Duodenal mucosa (tissue), 2 donors: Measurements from ENCODE around the gene TTC6.
"Not testable (repeated sequence)": the region's sequence is repeated elsewhere in the genome, so short reads cannot be mapped to it uniquely, and the experiment has no call there.

Source experiments
- H3K27ac ChIP-seq: one replicate; pipeline ENCODE4 v1.7.0; 2013; ENCODE audit warnings: low read depth, low read length
- H3K27me3 ChIP-seq, 2 donors: one replicate each; pipeline ENCODE4 v1.7.0; 2013; ENCODE audit warnings: low read length in 2 of 2, control low read depth in 1 of 2; ENCODE audit not compliant: insufficient read depth in 2 of 2, control insufficient read depth in 1 of 2
- H3K36me3 ChIP-seq, 2 donors: one replicate each; pipeline ENCODE4 v1.7.0; 2013; ENCODE audit warnings: low read length in 2 of 2, control low read depth in 1 of 2; ENCODE audit not compliant: insufficient read depth in 2 of 2, control insufficient read depth in 1 of 2
- H3K4me1 ChIP-seq, 2 donors: one replicate each; pipeline ENCODE4 v1.7.0; 2013; ENCODE audit warnings: low read length in 2 of 2, control low read depth in 1 of 2; ENCODE audit not compliant: insufficient read depth in 2 of 2, control insufficient read depth in 1 of 2
- H3K4me3 ChIP-seq, 2 donors: one replicate each; pipeline ENCODE4 v1.7.0; 2013; ENCODE audit warnings: low read length in 2 of 2, low read depth in 1 of 2
- H3K9ac ChIP-seq, 2 donors: one replicate each; pipeline ENCODE4 v1.7.0; 2013; ENCODE audit warnings: low read length in 2 of 2, low read depth in 1 of 2
- H3K9me3 ChIP-seq, 2 donors: one replicate each; pipeline ENCODE4 v1.7.0; 2013; ENCODE audit warnings: low read length in 2 of 2, control low read depth in 1 of 2; ENCODE audit not compliant: control insufficient read depth in 1 of 2

Gene TTC6, protein sequence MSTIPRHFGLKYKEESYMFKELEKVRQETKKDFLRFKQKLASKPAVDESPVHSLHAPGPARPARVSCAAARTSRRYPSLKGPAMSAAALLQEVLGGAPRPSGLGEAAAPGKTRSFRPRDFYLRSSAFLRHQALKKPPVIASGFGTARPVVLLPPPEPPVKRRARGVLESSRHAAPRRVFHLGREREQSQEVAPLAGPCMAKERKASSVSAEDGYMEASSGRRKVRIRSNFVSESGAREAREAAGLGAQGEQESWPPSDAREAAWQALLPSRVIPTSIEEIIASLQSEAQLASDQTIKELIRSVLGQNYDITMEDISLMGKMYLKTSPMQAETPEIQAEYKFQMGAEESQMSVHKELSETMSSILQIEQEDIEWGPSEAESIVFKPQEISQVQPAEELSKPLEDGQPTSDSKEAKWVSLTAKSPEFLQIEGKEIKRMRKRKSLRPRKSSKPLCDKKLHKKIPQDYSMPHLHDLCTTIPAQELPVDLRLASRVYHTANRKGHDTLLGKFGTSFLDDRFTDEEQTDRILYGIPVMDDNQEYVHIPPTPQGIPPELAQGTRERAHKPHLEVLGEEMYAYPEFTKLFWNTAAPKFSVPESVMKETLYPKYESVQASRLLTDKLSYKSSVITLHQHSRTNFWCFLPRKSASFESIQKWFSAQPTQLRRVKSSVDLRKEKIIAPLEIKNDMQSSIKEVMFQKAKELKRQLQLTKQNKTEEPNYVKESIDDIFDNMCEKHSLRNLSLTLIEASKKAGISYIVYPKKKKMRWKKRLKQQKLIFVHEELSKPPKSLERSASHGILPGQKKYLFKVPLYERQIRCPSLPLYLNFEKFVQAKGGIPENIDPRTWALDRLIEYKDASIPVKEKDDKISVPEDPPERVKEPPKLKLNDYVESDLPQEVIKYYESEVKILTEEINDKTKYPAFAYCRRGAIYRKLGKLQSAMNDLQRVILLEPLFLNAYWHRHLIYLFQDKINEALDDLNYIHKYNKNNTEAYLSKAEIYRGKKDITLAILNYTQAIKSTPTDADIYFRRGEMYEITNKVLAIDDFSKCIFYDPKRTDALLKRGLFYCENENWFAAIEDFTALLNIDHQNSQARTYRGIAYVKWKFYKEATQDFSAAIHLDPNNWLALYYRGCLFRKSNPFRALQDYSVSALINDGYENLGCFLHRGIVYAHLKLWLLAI (N-terminal part only)

DNA sequence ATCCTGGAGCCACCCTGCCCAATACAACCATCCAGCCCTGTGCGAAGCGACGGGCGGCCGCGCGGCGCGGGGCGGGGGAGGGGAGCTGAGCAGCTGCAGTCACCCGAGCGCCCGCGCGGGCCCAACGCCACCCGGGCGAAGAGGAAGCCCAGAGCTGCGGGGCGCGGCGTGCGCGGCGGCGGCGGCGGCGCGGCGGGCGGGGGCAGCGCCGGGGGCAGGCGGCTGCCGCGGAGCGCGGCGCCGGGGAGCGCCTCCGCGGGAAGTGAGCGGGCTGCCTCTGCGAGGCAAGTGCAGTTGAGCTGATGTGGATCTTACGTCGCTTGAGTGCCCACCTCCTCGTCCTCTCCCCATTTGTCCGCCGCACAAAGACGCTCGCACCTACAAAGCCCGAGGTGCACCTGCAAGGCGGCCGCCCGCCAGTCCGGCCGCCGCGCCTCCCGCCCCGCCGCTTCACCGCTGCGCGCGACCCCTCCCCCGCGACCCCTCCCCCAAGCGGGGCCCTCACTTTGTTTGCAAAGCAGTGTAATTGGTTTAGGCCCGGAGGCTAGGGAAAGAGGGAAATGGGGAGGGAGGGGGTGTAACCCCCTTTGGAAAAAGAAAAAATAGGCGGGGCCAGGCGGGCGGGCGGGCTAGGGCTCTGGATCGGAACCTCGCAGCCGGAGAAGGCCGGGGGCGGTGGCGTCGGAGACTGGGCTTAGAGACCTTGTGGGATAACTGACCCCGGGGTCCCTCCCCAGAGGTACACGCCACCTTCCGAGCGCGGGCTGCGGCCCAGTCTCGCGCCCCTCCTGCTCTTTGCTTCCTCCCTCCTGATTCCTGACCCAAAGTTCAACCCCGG is at the start of gene TTC6, which contains the start of gene FOXA1:
TSS of gene TTC6 (plus strand) at position 659 of the 838 bp plus-strand sequence. CDS start 26,436 bp downstream, outside the sequence.
TSS of gene FOXA1 (minus strand) at position 279 of the 838 bp plus-strand sequence. CDS start at position 2, 277 bp downstream.
- Histone ChIP-seq H3K4me1 (peaks cover 0 to 12% of the 10 kb centered on the region in 2 donors), H3K9ac (peak within 1 kb of the TSS; percentile 49 to 85), H3K4me3 (peak within 1 kb of the TSS; percentile 76 to 84), H3K36me3 (no peaks in the 10 kb centered on the region), H3K27ac (peak within 1 kb of the TSS; percentile 75), H3K9me3 (no peaks in the 10 kb centered on the region), H3K27me3 (peaks cover 29 to 58% of the 10 kb centered on the region in 2 donors)

DNA sequence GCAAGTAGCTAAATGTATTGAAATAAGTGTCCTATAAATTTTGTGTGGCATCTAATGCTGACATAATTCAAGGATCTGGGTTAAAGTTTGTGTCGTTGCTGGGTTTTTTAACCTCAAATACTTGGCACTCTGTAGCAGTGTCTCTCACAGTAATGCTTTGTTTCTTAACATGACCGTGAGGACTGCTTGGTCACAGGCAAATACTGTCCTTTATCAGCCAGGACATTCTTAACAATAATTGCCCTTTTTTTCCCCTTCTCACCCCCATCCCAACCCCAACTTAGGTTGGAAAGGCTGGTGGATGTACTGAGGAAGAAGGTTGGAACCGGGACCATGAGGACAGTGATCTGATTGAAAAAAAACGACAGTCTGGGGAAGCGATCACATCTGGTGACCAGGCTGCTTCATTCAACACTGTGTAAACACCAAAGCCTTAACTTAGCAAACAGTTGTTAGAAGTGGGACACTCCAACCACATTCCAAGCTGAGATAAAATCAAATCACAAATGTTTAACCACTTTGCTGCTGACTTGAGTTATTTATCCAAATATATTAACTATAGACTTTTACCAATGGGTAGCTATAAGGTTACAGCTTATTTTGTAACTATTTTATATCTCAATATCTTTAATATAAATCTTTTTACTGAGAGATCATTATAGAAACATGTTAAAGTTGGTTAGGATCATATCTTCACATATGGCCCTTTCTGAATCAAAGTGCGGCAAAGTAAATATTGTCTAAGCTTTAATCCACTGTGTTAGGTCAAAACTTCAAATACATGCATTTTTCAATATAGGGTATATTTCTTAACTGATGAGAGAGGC is 48.6 kb upstream of the TTC6 start:
- no peaks in the 10 kb centered on the region for H3K4me1 ChIP-seq
- H3K9me3 ChIP-seq: no peaks in the 10 kb centered on the region
- H3K36me3 ChIP-seq: no peaks in the 10 kb centered on the region
- no peak overlapping the region for H3K9ac ChIP-seq
- H3K4me3 ChIP-seq: no peak overlapping the region
- no peak overlapping the region for H3K27ac ChIP-seq
- no peaks in the 10 kb centered on the region for H3K27me3 ChIP-seq

DNA sequence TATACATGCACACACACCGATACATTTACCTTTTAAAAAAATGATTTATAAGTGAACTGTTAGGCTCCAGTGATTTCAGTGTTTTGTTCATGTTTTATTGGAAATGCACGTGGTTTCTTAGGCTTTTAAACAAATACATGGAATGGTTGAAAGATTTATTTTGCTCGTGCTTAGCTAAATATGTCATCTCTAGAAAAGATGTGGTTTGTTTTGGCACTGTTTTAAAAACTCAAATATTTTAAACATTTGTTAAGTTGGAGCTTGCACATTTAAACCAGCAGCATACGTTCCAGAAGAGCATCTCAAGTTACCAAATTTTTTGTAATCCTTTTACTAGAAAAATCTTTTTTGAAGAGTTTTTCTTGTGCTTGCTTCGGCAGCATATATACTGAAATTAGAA is 44.9 kb upstream of the TTC6 start:
- Histone ChIP-seq H3K27ac (no peak overlapping the region), H3K4me3 (no peak overlapping the region), H3K27me3 (no peaks in the 10 kb centered on the region), H3K36me3 (no peaks in the 10 kb centered on the region), H3K9ac (no peak overlapping the region), H3K9me3 (peaks cover 0 to 4% of the 10 kb centered on the region in 2 donors), H3K4me1 (no peaks in the 10 kb centered on the region)

DNA sequence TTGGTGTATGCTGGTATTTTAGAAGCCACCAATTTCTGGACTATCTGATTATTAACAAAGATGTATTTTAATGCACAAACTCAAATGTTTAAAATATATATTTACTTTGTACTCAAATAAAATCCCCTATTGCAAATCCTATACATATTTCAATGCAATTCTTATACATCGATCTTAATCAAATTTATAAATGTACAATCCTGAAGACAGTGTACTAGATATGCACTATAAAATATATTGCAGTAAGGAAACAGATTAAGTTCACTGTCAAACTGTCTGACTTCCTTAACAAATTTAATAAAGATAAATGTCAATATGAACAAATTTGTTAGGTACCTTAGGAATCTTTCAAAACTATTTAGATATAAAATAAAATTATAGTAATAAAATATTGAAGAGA is 44.3 kb upstream of the TTC6 start:
- Histone ChIP-seq H3K27me3 (no peaks in the 10 kb centered on the region), H3K4me1 (no peaks in the 10 kb centered on the region), H3K27ac (no peak overlapping the region), H3K36me3 (no peaks in the 10 kb centered on the region), H3K9me3 (peaks cover 0 to 4% of the 10 kb centered on the region in 2 donors), H3K4me3 (no peak overlapping the region), H3K9ac (no peak overlapping the region)

DNA sequence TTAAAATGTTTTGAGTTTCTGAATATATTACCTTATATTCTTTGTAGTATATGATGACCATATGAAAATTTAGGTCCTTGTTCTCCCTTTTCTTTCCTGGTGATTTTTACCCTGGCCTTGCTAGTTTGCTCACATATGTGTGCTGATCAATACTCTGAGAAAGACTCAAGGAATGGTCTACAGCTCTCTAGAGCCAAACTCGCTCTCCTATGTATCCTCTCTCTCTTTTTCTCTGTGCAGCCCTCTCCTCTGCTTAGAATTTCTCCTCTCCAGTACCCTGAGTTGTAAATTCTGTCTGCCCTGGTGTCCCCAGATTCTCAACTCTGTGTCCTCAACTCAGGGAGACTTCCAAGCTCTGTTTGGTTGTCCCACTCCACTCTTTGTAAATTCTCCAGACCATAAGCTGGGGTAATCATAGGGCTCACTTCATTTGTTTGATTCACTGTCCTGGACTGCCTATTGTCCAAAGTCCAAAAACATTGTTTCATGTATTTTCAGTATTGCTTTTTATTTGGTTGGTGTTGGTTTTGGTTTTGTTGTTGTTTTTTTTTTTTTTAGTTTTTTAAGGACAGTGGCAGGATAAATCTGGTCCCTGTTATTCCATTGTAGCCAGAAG is 41.4 kb upstream of the TTC6 start:
- H3K9me3 ChIP-seq: peaks cover 0 to 4% of the 10 kb centered on the region in 2 donors
- H3K27ac ChIP-seq: no peak overlapping the region
- H3K36me3 ChIP-seq: no peaks in the 10 kb centered on the region
- H3K4me3 ChIP-seq: no peak overlapping the region
- no peak overlapping the region for H3K9ac ChIP-seq
- no peaks in the 10 kb centered on the region for H3K4me1 ChIP-seq
- H3K27me3 ChIP-seq: no peaks in the 10 kb centered on the region

DNA sequence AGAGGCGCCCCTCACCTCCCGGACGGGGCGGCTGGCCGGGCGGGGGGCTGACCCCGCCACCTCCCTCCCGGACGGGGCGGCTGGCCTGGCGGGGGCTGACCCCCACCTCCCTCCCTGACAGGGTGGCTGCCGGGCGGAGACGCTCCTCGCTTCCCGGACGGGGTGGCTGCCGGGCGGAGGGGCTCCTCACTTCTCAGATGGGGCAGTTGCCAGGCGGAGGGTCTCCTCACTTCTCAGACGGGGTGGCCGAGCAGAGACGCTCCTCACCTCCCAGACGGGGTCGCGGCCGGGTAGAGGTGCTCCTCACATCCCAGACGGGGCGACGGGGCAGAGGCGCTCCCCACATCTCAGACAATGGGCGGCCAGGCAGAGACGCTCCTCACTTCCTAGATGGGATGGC is 39.8 kb upstream of the TTC6 start:
- H3K4me3 ChIP-seq, H3K27me3 ChIP-seq, H3K9me3 ChIP-seq, H3K4me1 ChIP-seq, H3K36me3 ChIP-seq, H3K27ac ChIP-seq, H3K9ac ChIP-seq: not testable (repeated sequence)

DNA sequence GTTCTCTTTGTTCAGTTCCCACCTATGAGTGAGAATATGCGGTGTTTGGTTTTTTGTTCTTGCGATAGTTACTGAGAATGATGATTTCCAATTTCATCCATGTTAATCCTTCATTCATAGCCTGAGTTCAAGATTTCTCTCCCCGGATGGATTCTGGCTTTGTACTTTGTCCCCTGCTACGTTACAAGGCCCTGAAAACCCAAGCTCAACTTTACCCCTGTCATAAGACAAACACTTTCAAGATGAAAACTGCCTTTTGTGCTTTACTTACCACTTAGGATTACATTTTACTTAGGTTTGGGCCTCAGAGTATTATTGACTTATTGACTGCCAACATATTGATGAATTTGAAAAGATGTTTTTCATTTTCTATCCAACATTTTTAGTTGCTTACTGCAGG is 36.7 kb upstream of the TTC6 start:
- Histone ChIP-seq H3K36me3 (no peaks in the 10 kb centered on the region), H3K27me3 (no peaks in the 10 kb centered on the region), H3K9ac (no peak overlapping the region), H3K9me3 (no peaks in the 10 kb centered on the region), H3K4me3 (no peak overlapping the region), H3K4me1 (no peaks in the 10 kb centered on the region), H3K27ac (no peak overlapping the region)

DNA sequence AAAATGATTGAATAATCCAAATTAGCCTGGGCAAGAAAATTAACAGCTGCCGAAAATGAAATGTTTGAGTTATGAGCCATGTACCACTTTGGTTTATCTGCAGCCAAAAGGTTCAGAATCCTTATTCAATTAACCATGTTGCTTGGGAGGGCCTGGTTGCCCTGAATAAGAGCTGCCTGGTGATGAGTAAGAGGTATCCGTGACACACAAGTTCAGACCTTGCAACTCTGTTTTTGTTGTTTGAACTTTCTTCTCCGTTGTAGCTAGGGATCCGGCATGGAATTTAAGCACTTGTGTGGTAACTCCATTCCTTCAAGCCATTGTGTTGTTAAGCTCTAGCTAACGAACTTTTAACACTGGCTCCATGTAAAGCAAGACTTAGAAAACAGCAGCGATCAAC is 36.0 kb upstream of the TTC6 start:
- Histone ChIP-seq H3K4me3 (no peak overlapping the region), H3K4me1 (no peaks in the 10 kb centered on the region), H3K27ac (no peak overlapping the region), H3K27me3 (no peaks in the 10 kb centered on the region), H3K36me3 (no peaks in the 10 kb centered on the region), H3K9ac (no peak overlapping the region), H3K9me3 (no peaks in the 10 kb centered on the region)
